Measurements from ENCODE around the gene NANOS3.
"Not testable (repeated sequence)": the region's sequence is repeated elsewhere in the genome, so short reads cannot be mapped to it uniquely, and the experiment has no call there.

NANOS3 gene

DNA sequence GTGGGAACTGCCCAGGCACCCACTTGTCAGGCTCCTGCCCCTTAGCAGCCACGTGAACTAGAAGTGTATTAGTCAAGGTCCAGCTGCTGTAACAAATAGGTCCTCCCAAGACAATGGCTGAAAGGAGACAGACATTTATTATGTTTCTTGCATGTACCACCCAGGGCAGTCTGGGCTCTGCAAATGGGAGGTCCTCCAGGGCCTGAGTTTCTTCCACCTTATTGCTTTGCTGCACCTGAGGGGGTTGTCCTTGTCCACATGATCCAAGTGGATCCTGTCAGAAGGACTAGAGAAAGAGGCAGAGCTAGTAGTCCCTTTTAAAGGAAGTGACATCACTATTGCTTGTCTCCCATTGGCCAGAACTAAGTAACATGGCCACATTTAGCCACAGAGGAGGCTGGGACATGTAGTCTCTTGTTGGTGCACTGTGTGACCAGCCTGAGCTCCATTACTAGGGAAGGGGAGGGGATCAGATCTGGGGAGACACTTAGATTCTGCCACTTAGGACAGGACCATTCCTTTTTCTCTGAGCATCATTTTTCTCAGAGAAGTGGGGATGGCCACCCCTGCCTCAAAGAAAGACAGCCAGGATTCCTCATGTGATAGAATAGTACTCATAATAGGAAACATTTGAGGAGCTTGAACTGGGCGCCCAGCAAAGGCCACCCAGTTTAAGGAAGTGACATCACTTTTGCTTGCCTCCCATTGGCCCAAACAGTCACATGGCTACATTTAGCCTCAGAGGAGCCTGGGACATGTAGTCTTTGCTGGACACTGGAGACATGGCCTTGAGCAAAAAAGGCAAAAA lies 44.2 kb downstream of the NANOS3 start:
- no peak for DNase-seq (ENCODE audit: low read depth)

DNA sequence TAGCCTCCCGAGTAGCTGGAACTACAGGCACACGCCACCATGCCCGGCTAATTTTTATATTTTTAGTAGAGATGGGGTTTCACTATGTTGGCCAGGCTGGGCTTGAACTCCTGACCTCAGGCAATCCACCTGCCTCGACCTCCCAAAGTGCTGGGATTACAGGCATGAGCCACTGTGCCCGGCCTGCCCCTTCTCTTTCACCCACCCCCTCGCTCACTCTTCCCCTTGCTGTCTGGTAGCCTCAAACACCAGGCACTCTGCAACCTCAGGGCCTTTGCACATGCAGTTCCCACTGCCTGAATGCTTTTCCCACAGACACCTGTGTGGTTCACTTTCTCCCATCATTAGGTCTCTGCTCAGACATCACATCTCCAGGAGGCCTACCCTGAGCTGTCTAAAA lies 45.2 kb downstream of the NANOS3 start:
- not testable (repeated sequence) for DNase-seq (ENCODE audit: low read depth)

DNA sequence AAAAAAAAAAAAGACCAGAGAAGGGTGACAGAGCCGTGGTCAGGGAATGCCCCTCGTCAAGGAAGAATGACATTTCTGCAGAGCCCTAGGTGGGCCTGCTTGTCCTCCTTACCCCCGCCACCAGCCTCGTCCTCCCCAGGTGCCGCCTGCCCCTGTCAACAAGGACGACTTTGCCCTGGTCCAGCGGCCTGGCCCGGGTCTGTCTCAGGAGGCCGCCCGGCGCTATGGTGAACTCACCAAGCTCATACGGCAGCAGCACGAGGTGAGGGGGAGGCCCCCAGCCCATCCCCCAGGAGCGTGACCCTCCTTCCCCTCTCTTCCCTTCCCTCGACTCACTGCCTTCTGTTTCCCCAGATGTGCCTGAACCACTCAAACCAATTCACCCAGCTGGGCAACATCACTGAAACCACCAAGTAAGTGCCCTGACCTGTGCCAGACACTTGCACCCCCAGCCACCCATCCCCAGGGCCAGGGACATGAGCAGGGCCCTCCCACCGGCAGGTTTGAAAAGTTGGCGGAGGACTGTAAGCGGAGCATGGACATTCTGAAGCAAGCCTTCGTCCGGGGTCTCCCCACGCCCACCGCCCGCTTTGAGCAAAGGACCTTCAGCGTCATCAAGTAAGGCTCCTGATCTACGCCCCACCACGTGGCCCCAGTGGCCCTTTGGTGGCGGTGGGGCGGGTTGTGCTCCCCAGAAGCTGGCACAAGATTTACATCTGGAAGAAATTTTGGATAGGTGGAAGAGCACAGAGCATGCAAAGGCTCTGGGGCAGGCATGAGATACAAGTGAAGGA lies 46.5 kb downstream of the NANOS3 start:
- DNase-seq (ENCODE audit: low read depth) = no peak

DNA sequence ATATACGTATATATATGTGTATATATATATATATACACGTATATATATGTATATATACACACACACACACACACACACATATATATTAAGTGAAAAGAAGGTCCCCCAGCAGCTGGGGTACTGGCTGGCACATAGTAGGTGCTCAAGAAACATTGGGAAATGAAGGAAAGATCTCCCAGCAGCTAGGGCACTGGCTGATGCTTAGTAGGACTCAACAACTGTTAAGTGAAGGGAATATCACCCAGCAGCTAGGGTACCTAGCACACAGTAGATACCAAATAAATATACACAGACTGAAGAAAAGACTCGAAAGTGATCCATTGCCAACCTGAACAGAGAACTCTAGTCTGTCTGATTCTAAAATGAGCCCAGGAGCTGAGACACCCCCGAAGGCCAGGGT lies 49.1 kb downstream of the NANOS3 start:
- no peak for DNase-seq (ENCODE audit: low read depth)

DNA sequence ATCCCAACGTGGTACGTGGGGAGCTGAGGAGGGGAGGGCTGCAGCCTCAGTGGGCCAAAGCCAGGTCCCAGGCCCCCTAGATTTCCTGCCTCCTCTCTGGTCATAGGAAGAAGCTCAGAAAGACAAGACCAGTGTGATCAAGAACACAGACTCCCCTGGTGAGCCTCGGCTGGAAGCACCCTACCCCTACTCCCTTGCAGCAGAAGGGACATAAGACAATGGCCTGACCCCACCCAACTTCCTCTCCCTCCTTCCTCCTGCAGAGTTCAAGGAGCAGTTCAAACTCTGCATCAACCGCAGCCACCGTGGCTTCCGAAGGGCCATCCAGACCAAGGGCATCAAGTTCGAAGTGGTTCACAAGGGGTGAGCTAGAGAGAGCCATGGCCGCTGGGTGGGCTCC lies 49.8 kb downstream of the NANOS3 start:
- no peak for DNase-seq (ENCODE audit: low read depth)

DNA sequence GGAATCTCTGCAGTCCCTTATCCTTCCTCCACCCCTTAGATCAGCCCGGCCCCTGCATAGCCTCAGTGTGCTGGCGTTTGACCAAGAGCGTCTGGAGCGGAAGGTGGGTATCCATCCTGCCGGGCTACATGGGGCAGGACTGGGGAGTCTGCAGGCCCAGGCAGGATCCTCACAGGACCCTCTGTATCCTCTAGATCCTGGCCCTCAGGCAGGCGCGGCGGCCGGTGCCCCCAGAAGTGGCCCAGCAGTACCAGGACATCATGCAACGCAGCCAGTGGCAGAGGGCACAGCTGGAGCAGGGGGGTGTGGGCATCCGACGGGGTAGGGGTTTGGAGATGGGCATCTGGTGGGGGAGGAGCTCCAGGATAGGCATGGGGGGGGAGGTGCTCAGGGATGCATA lies 52.4 kb downstream of the NANOS3 start:
- DNase-seq (ENCODE audit: low read depth) = no peak

DNA sequence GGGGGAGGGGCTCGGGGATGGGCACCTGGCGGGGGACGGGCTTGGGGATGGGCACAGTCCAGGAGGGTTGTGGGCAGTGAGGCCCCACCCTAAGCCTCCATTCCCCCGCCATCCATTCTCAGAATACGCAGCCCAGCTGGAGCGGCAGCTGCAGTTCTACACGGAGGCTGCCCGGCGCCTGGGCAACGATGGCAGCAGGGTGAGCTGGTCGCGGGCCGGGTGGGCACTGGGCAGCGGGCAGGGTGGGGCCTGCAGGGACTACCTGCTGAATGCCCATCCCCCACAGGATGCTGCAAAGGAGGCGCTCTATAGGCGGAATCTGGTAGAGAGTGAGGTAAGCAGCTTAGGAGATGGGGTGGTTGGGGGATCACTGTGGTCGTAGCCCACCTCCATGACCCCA lies 53.0 kb downstream of the NANOS3 start:
- DNase-seq (ENCODE audit: low read depth) = no peak
